ENCODE results near the gene PCNX2. TPM values are rescaled to one million over a fixed set of nuclear protein-coding genes. Genes with fewer than 3 reads are reported as not detected.

The PCNX2 gene
- total RNA-seq, 3 donors from 2014 or later (not counting 1 experiment from before 2014, with no cell fraction given) = 12.9 to 25.8 (median 16.0) TPM

DNA sequence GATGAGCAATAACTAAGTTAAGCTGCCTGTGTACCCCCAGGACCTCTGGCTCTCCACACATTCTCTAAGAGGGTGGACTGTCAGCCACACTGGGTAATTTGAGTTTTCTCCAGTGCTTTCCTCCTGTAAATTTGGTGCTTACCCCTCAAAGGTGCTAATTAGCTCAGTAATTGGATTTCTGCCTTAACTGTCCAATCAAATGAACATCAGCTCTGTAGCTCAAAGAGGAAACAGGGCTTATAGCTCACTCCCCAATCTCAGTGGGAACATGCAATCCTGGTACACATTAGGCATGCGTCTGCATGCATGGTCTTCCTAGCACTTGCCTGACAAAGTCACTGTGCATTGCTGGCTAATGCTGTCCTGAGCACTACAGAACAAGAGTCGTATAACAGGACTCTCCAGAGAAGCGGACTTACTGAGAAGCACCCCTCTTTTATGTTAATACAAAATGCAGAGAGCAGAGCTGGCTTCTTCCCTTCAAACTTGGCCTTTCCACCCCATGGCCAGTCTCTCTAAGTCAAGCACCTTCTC, 235.0 kb downstream of the PCNX2 start:
- no peaks in the 10 kb centered on the region for H3K36me3 Mint-ChIP-seq
- DNase-seq (no peak), ATAC-seq (no peak)
- Histone ChIP-seq H3K27me3 (ENCODE audit: control insufficient read depth, insufficient read depth, low read length) (no peaks in the 10 kb centered on the region), H3K36me3 (ENCODE audit: control insufficient read depth, insufficient read depth, low read length) (no peaks in the 10 kb centered on the region), H3K27ac (ENCODE audit: low read length) (no peak overlapping the region), H3K4me1 (ENCODE audit: control insufficient read depth, insufficient read depth, low read length) (no peaks in the 10 kb centered on the region), H3K4me3 (ENCODE audit: low read length) (no peak overlapping the region), H3K9me3 (ENCODE audit: control insufficient read depth, insufficient read depth, low read length) (no peaks in the 10 kb centered on the region)
- intact Hi-C loops (cut with micrococcal nuclease) = no loop called here
- no peaks in the 10 kb centered on the region for H3K27me3 Mint-ChIP-seq (ENCODE audit: low read depth in 2 of 2)
- no peaks in the 10 kb centered on the region for H3K4me1 Mint-ChIP-seq
- H3K9me3 Mint-ChIP-seq = no peaks in the 10 kb centered on the region
- TF ChIP-seq, protein P1, sequence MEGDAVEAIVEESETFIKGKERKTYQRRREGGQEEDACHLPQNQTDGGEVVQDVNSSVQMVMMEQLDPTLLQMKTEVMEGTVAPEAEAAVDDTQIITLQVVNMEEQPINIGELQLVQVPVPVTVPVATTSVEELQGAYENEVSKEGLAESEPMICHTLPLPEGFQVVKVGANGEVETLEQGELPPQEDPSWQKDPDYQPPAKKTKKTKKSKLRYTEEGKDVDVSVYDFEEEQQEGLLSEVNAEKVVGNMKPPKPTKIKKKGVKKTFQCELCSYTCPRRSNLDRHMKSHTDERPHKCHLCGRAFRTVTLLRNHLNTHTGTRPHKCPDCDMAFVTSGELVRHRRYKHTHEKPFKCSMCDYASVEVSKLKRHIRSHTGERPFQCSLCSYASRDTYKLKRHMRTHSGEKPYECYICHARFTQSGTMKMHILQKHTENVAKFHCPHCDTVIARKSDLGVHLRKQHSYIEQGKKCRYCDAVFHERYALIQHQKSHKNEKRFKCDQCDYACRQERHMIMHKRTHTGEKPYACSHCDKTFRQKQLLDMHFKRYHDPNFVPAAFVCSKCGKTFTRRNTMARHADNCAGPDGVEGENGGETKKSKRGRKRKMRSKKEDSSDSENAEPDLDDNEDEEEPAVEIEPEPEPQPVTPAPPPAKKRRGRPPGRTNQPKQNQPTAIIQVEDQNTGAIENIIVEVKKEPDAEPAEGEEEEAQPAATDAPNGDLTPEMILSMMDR (IDR thresholded peaks at IDR 0.05) = no peak
- H3K4me3 Mint-ChIP-seq = no peak overlapping the region
- 90% methylated on average over 3 of the region's 3 CpGs for WGBS (ENCODE audit: insufficient coverage)
- H3K27ac Mint-ChIP-seq = no peak overlapping the region

- 85% methylated on average over 3 of the region's 3 CpGs for WGBS (ENCODE audit: insufficient coverage)
- H3K4me1 Mint-ChIP-seq = no peaks in the 10 kb centered on the region
- DNase-seq (no peak), ATAC-seq (no peak)
- Histone ChIP-seq H3K27ac (ENCODE audit: low read length) (no peak overlapping the region), H3K27me3 (ENCODE audit: control insufficient read depth, insufficient read depth, low read length) (no peaks in the 10 kb centered on the region), H3K9me3 (ENCODE audit: control insufficient read depth, insufficient read depth, low read length) (no peaks in the 10 kb centered on the region), H3K4me3 (ENCODE audit: low read length) (no peak overlapping the region), H3K36me3 (ENCODE audit: control insufficient read depth, insufficient read depth, low read length) (no peaks in the 10 kb centered on the region), H3K4me1 (ENCODE audit: control insufficient read depth, insufficient read depth, low read length) (no peaks in the 10 kb centered on the region)
- TF ChIP-seq, protein P1 (IDR thresholded peaks at IDR 0.05) = no peak
- H3K27me3 Mint-ChIP-seq (ENCODE audit: low read depth in 2 of 2) = no peaks in the 10 kb centered on the region
- intact Hi-C loops (cut with micrococcal nuclease) = no loop called here
- no peaks in the 10 kb centered on the region for H3K36me3 Mint-ChIP-seq
- H3K27ac Mint-ChIP-seq = no peak overlapping the region
- no peaks in the 10 kb centered on the region for H3K9me3 Mint-ChIP-seq
- H3K4me3 Mint-ChIP-seq = no peak overlapping the region
Observed at GRCh38 chr1:233057836-233058235, 237.7 kb downstream of the PCNX2 start.

- H3K36me3 Mint-ChIP-seq = no peaks in the 10 kb centered on the region
- no peaks in the 10 kb centered on the region for H3K36me3 ChIP-seq (ENCODE audit: control insufficient read depth, insufficient read depth, low read length)
- no peaks in the 10 kb centered on the region for H3K4me1 Mint-ChIP-seq
- no peaks in the 10 kb centered on the region for H3K4me1 ChIP-seq (ENCODE audit: control insufficient read depth, insufficient read depth, low read length)
- DNase-seq (no peak), ATAC-seq (no peak)
- H3K27me3 ChIP-seq (ENCODE audit: control insufficient read depth, insufficient read depth, low read length) = no peaks in the 10 kb centered on the region
- no peak overlapping the region for H3K4me3 Mint-ChIP-seq
- H3K9me3 ChIP-seq (ENCODE audit: control insufficient read depth, insufficient read depth, low read length) = no peaks in the 10 kb centered on the region
- no peaks in the 10 kb centered on the region for H3K27me3 Mint-ChIP-seq (ENCODE audit: low read depth in 2 of 2)
- TF ChIP-seq, protein P1 (IDR thresholded peaks at IDR 0.05) = no peak
- 92% methylated on average over 4 of the region's 5 CpGs for WGBS (ENCODE audit: insufficient coverage)
- intact Hi-C loops (cut with micrococcal nuclease) = no loop called here
- H3K27ac Mint-ChIP-seq = no peak overlapping the region
- H3K4me3 ChIP-seq (ENCODE audit: low read length) = no peak overlapping the region
- no peaks in the 10 kb centered on the region for H3K9me3 Mint-ChIP-seq
- H3K27ac ChIP-seq (ENCODE audit: low read length) = no peak overlapping the region
Observed at GRCh38 chr1:233055879-233056641, 239.5 kb downstream of the PCNX2 start.

Measured in natural killer cell (primary cell).